DND-41 (cell line): Measurements from ENCODE around the gene ZBTB42.

Experiments
- ATAC-seq: fragments of 200-7000 bp; cut with Tn5 transposase; 3 replicates; pipeline ENCODE4 v1.9.1; 2021; ENCODE audit warnings: low read depth; ENCODE audit not compliant: insufficient read depth
- DNase-seq: peaks from one replicate; pipeline ENCODE4 v3.0.0-alpha.2; 2020
- H2AFZ ChIP-seq: 2 replicates; pipeline ENCODE4 v1.6.0; 2012; ENCODE audit warnings: low read depth, low read length
- H3K27ac ChIP-seq: 2 replicates; pipeline ENCODE4 v1.5.1; 2012; ENCODE audit warnings: low read length, inconsistent platforms
- H3K27me3 ChIP-seq: fragments of 200-600 bp; sonication (generic); 2 replicates; pipeline ENCODE4 v1.6.0; 2012; ENCODE audit warnings: low read length, mild to moderate bottlenecking, inconsistent platforms; ENCODE audit not compliant: insufficient read depth, poor library complexity
- H3K36me3 ChIP-seq: 2 replicates; pipeline ENCODE4 v1.5.1; 2012; ENCODE audit warnings: low read length, inconsistent platforms; ENCODE audit not compliant: insufficient read depth
- H3K4me1 ChIP-seq: 2 replicates; pipeline ENCODE4 v1.5.1; 2012; ENCODE audit warnings: mild to moderate bottlenecking, low read length; ENCODE audit not compliant: insufficient read depth
- H3K4me2 ChIP-seq: 2 replicates; pipeline ENCODE4 v1.6.0; 2012; ENCODE audit warnings: mild to moderate bottlenecking, moderate library complexity, low read length, inconsistent platforms; ENCODE audit not compliant: insufficient read depth
- H3K4me3 ChIP-seq, 2 experiments: fragments of 200-600 bp in 1 of 2; shearing (Covaris generic) in 1 of 2; 2 replicates each; pipeline ENCODE4 v1.5.1; 2012 to 2016; ENCODE audit warnings: inconsistent platforms in 2 of 2, low read length in 2 of 2, mild to moderate bottlenecking in 2 of 2, low read depth in 1 of 2, moderate library complexity in 1 of 2
- H3K79me2 ChIP-seq: 2 replicates; pipeline ENCODE4 v1.6.0; 2012; ENCODE audit warnings: low read length, inconsistent platforms; ENCODE audit not compliant: insufficient read depth
- H3K9ac ChIP-seq: 2 replicates; pipeline ENCODE4 v1.6.0; 2012; ENCODE audit warnings: low read depth, mild to moderate bottlenecking, inconsistent platforms, low read length, moderate library complexity
- H3K9me3 ChIP-seq: 2 replicates; pipeline ENCODE4 v1.5.1; 2012; ENCODE audit warnings: low read length, moderate library complexity, mild to moderate bottlenecking, inconsistent platforms; ENCODE audit not compliant: insufficient read depth, severe bottlenecking
- H4K20me1 ChIP-seq: 2 replicates; pipeline ENCODE4 v1.6.0; 2012; ENCODE audit warnings: low read length; ENCODE audit not compliant: insufficient read depth
- CTCF ChIP-seq: IDR thresholded peaks from 2 replicates; pipeline ENCODE4 v1.5.1; 2012; ENCODE audit warnings: borderline replicate concordance, low read length, moderate library complexity, mild to moderate bottlenecking; ENCODE audit not compliant: poor library complexity, severe bottlenecking; ENCODE audit errors: extremely low read depth
- EZH2 ChIP-seq: IDR thresholded peaks from 3 replicates; pipeline ENCODE4 v1.6.1; 2012; ENCODE audit warnings: borderline replicate concordance, low read depth, mild to moderate bottlenecking, moderate library complexity, low read length, inconsistent platforms; ENCODE audit not compliant: severe bottlenecking

The ZBTB42 gene

DNA sequence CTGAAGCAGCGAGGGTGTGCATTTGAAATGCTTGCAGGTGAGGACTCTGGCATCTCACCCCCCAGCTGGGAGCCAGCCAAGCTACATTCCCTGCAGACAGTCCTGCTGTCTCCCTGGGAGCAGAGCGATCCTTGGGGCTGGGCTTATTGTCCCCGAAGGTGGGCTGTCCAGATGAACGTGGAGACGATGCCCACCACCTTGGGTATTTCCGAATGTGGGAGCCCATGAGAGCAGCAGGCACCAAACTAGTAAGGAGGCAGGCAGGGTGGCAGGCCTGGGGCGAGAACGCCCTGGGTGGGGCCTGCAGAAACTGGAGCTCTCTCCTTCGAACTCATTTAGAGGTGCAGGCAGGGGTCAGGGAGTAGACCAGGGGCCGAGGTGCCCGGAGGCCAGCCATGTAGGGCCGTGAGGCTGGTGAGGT lies 18.5 kb downstream of the ZBTB42 start:
- peaks cover 10% of the 10 kb centered on the region for H3K36me3 ChIP-seq
- H3K4me2 ChIP-seq: no peak overlapping the region
- no peaks in the 10 kb centered on the region for H4K20me1 ChIP-seq
- no peak for ATAC-seq
- no peak overlapping the region for H3K27ac ChIP-seq
- H3K9me3 ChIP-seq: peaks cover 2% of the 10 kb centered on the region
- DNase-seq: no peak
- no peak overlapping the region for H3K4me3 ChIP-seq
- peaks cover 30% of the 10 kb centered on the region for H3K79me2 ChIP-seq
- no peak overlapping the region for H2AFZ ChIP-seq
- no peaks in the 10 kb centered on the region for H3K27me3 ChIP-seq
- no peak for TF ChIP-seq EZH2
- no peak for TF ChIP-seq CTCF
- H3K9ac ChIP-seq: no peak overlapping the region
- H3K4me1 ChIP-seq: peaks cover 21% of the 10 kb centered on the region

DNA sequence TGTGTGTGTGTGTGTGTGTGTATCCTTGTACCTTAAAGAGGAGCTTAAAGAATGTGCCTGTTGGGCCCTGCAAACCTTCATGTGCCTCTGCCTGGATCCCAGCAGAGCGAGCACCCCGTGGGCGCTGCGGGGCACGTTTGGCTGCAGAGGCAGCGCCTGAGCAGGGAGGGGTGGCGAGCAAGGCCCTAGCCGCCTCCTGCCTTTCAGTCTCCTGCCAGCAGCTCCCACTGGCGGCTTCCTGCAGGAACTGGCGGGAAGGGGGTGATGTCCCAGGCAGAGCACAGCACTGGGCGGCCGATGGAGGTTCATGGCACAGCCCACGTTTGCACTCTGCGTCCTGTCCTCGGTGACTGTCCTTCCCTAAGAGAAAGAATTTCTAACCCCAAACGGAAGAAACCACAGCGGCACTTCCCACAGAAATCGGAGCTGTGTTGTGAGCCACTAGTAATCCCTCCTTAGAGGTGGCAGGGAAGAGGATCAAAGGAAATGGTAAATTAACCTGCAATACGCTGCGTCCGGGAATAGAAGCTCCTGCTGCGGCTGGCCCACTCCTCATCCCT lies 19.8 kb downstream of the ZBTB42 start:
- TF ChIP-seq EZH2 (no peak), CTCF (no peak)
- no peak for ATAC-seq
- Histone ChIP-seq H3K27me3 (no peaks in the 10 kb centered on the region), H3K4me2 (no peak overlapping the region), H3K36me3 (peaks cover 8% of the 10 kb centered on the region), H3K9ac (no peak overlapping the region), H2AFZ (no peak overlapping the region), H3K9me3 (peaks cover 2% of the 10 kb centered on the region), H4K20me1 (no peaks in the 10 kb centered on the region), H3K4me1 (peaks cover 14% of the 10 kb centered on the region), H3K4me3 (no peak overlapping the region), H3K79me2 (peaks cover 17% of the 10 kb centered on the region), H3K27ac (no peak overlapping the region)
- DNase-seq: no peak

- no peak overlapping the region for H3K9ac ChIP-seq
- H3K4me1 ChIP-seq: peaks cover 20% of the 10 kb centered on the region
- H3K4me2 ChIP-seq: no peak overlapping the region
- H3K4me3 ChIP-seq: no peak overlapping the region
- H2AFZ ChIP-seq: no peak overlapping the region
- DNase-seq (no peak), ATAC-seq (no peak)
- H3K9me3 ChIP-seq: peaks cover 2% of the 10 kb centered on the region
- H3K27me3 ChIP-seq: no peaks in the 10 kb centered on the region
- no peak for TF ChIP-seq CTCF
- no peak for TF ChIP-seq EZH2
- H3K27ac ChIP-seq: no peak overlapping the region
- H3K36me3 ChIP-seq: peaks cover 8% of the 10 kb centered on the region
- H3K79me2 ChIP-seq: peaks cover 12% of the 10 kb centered on the region
- H4K20me1 ChIP-seq: no peaks in the 10 kb centered on the region
Observed at GRCh38 chr14:104821229-104821945, 20.5 kb downstream of the ZBTB42 start.
